HepG2 (cell line): ENCODE data around the gene CAPN10. TPM values are rescaled to one million over a fixed set of nuclear protein-coding genes. Genes with fewer than 3 reads are reported as not detected.

Experiments used
- ATF7 ChIP-seq, 2 experiments: fragments of 450-650 bp in 1 of 2; sonication (generic) in 1 of 2; formaldehyde crosslinking in 1 of 2; IDR thresholded peaks; 2 replicates each; pipeline versions ENCODE4 v1.4.0 to v1.6.1; 2016 to 2020; ENCODE audit warnings: antibody characterized with exemption in 1 of 2, mild to moderate bottlenecking in 1 of 2, missing genetic modification reagents in 1 of 2
- EED ChIP-seq: sonication (generic); formaldehyde crosslinking; IDR thresholded peaks from 2 replicates; pipeline ENCODE4 v1.5.0; 2020; ENCODE audit warnings: mild to moderate bottlenecking, missing genetic modification reagents
- HOXD1 ChIP-seq: sonication (generic); formaldehyde crosslinking; IDR thresholded peaks from 2 replicates; pipeline ENCODE4 v1.5.0; 2020; ENCODE audit warnings: missing genetic modification reagents
- MAFK ChIP-seq, 2 experiments: IDR thresholded peaks in 1 of 2; conservative IDR thresholded peaks in 1 of 2; 2 replicates each; pipeline ENCODE4 v1.6.1; 2011; ENCODE audit warnings: improper control_type of control experiment in 2 of 2, low read length in 2 of 2
- PAX8 ChIP-seq: sonication (generic); formaldehyde crosslinking; IDR thresholded peaks from 2 replicates; pipeline ENCODE4 v1.8.0; 2022; ENCODE audit warnings: mild to moderate bottlenecking, missing genetic modification reagents, borderline replicate concordance
- ZNF101 ChIP-seq: sonication (generic); formaldehyde crosslinking; IDR thresholded peaks from 2 replicates; pipeline ENCODE4 v1.4.0; 2020; ENCODE audit warnings: mild to moderate bottlenecking, low read depth, missing genetic modification reagents, borderline replicate concordance
- ZNF367 ChIP-seq: sonication (generic); formaldehyde crosslinking; IDR thresholded peaks from 2 replicates; pipeline ENCODE4 v1.4.0; 2020; ENCODE audit warnings: missing genetic modification reagents, borderline replicate concordance
- ZNF558 ChIP-seq: sonication (generic); formaldehyde crosslinking; IDR thresholded peaks from 2 replicates; pipeline ENCODE4 v1.9.0; 2022; ENCODE audit warnings: mild to moderate bottlenecking, missing genetic modification reagents, borderline replicate concordance
- ZNF724P ChIP-seq: sonication (generic); formaldehyde crosslinking; IDR thresholded peaks from 2 replicates; pipeline ENCODE4 v1.8.0; 2022; ENCODE audit warnings: missing genetic modification reagents, borderline replicate concordance
- ZNF747 ChIP-seq: sonication (generic); formaldehyde crosslinking; IDR thresholded peaks from 2 replicates; pipeline ENCODE4 v1.8.1; 2023; ENCODE audit warnings: missing genetic modification reagents, mild to moderate bottlenecking, borderline replicate concordance
- ZNF772 ChIP-seq: sonication (generic); formaldehyde crosslinking; IDR thresholded peaks from 2 replicates; pipeline ENCODE4 v1.5.0; 2020; ENCODE audit warnings: mild to moderate bottlenecking, missing genetic modification reagents
- ZNF782 ChIP-seq: sonication (generic); formaldehyde crosslinking; IDR thresholded peaks from 2 replicates; pipeline ENCODE4 v1.4.0; 2020; ENCODE audit warnings: missing genetic modification reagents, mild to moderate bottlenecking, borderline replicate concordance
- ZZZ3 ChIP-seq: sonication (generic); formaldehyde crosslinking; IDR thresholded peaks from 2 replicates; pipeline ENCODE4 v1.4.0; 2020; ENCODE audit warnings: missing genetic modification reagents, mild to moderate bottlenecking, borderline replicate concordance
- polyA plus RNA-seq, 8 experiments: library from polyadenylated mRNA; depleted of rRNA in 3 of 8; stranded (reverse) in 7 of 8; unstranded in 1 of 8; fragments of >200 nt; fragmentation: Illumina TruSeq in 4 of 8; extraction: Trizol in 4 of 8; gene quantifications; 2 replicates each; pipeline versions ENCODE4 v1.2.1 to v1.2.3, GENCODE V29; 2011 to 2016; ENCODE audit warnings: low read depth in 4 of 8, missing spikeins in 1 of 8, mixed read lengths in 1 of 8; ENCODE audit not compliant: insufficient read depth in 1 of 8
- total RNA-seq, 5 experiments: library from RNA; depleted of rRNA; stranded (reverse); fragments of >200 nt; fragmentation: Illumina TruSeq; extraction: Trizol; gene quantifications; 2 replicates each; pipeline ENCODE4 v1.2.3, GENCODE V29; 2016; ENCODE audit warnings: low read depth in 1 of 5
- TF ChIP-seq, protein P1 (sequence below): sonication (generic); formaldehyde crosslinking; IDR thresholded peaks from 2 replicates; pipeline ENCODE4 v1.8.1; 2023; ENCODE audit warnings: mild to moderate bottlenecking, moderate library complexity, missing genetic modification reagents
- TF ChIP-seq, protein P2 (sequence below): sonication (generic); formaldehyde crosslinking; IDR thresholded peaks from 2 replicates; pipeline ENCODE4 v1.4.0; 2020; ENCODE audit warnings: missing genetic modification reagents
- TF ChIP-seq, protein P3 (sequence below): sonication (generic); formaldehyde crosslinking; IDR thresholded peaks from 2 replicates; pipeline ENCODE4 v1.8.1; 2022; ENCODE audit warnings: mild to moderate bottlenecking, missing genetic modification reagents
- TF ChIP-seq, protein P4 (sequence below): sonication (generic); formaldehyde crosslinking; IDR thresholded peaks from 2 replicates; pipeline ENCODE4 v1.4.0; 2020; ENCODE audit warnings: mild to moderate bottlenecking, missing genetic modification reagents

The CAPN10 gene
- total and polyA plus RNA-seq, 2 of the 13 experiments (the other 11 are each of a cell fraction or from before 2014, with no cell fraction given), result 27.6 to 32.4 TPM

DNA sequence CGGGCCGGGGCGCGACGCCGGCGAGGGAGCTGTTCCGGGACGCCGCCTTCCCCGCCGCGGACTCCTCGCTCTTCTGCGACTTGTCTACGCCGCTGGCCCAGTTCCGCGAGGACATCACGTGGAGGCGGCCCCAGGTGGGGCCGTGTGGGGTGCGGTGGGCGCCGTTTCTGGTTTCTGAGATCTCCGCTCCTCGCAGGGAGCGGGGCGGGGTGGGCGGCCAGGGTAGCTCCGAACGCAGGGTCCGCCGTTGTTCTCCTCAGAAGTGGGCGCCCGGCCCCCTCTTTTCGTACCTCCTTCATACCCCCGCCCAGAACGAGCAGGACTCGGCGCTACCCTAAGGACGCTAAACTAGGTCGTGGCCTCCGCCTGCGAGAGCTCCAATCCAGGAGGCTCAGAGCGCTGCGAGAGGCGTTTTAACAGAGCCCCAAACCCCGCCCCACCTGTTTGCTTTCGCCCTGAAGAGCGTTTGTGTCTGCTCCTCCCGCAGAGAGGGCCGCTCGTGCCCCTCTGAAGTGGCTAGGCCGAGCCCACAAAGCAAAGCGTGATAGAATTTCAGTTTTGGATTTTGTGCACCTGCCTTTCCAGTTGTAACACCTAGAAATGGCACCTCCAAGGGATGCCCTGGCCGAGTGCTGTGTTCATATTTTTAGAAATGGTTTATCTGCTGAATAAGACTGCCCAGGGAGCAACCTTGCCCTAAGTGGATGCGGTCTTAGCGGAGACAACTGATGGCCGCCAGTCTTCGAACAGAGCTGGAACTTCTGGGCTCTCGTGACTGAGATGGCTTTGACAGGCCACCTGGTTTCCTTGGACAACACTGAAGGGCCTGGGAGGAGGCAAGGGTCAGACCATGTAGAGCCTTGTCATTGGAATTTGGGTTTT lies 626 bp downstream of the CAPN10 start (continued):
- TF ChIP-seq, protein P1, sequence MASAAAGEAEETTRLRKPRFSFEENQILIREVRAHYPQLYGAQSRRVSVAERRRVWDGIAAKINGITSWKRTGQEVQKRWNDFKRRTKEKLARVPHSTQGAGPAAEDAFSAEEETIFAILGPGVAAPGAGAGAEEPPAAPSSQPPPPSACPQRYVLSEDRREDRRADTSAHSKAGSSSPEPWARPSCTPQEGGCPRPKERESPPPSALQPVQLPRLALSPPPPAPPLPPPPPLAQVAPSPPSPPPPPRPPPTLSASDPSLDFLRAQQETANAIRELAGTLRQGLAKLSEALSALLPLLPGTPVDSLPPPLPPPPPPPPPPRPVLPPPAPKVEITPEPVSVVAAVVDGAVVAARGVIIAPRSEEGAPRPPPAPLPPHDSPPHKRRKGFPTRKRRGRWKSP, result peak; percentile 64; the same call in 1 of the 2 replicates
- TF ChIP-seq ZNF782 (CRISPR knock-in tag), result 0 out of 2 replicates have a peak, but pooled peaks have one; percentile 75
- TF ChIP-seq ZNF747 (CRISPR knock-in tag), result peak; percentile 43; the same call in 1 of the 2 replicates
- TF ChIP-seq, protein P2, sequence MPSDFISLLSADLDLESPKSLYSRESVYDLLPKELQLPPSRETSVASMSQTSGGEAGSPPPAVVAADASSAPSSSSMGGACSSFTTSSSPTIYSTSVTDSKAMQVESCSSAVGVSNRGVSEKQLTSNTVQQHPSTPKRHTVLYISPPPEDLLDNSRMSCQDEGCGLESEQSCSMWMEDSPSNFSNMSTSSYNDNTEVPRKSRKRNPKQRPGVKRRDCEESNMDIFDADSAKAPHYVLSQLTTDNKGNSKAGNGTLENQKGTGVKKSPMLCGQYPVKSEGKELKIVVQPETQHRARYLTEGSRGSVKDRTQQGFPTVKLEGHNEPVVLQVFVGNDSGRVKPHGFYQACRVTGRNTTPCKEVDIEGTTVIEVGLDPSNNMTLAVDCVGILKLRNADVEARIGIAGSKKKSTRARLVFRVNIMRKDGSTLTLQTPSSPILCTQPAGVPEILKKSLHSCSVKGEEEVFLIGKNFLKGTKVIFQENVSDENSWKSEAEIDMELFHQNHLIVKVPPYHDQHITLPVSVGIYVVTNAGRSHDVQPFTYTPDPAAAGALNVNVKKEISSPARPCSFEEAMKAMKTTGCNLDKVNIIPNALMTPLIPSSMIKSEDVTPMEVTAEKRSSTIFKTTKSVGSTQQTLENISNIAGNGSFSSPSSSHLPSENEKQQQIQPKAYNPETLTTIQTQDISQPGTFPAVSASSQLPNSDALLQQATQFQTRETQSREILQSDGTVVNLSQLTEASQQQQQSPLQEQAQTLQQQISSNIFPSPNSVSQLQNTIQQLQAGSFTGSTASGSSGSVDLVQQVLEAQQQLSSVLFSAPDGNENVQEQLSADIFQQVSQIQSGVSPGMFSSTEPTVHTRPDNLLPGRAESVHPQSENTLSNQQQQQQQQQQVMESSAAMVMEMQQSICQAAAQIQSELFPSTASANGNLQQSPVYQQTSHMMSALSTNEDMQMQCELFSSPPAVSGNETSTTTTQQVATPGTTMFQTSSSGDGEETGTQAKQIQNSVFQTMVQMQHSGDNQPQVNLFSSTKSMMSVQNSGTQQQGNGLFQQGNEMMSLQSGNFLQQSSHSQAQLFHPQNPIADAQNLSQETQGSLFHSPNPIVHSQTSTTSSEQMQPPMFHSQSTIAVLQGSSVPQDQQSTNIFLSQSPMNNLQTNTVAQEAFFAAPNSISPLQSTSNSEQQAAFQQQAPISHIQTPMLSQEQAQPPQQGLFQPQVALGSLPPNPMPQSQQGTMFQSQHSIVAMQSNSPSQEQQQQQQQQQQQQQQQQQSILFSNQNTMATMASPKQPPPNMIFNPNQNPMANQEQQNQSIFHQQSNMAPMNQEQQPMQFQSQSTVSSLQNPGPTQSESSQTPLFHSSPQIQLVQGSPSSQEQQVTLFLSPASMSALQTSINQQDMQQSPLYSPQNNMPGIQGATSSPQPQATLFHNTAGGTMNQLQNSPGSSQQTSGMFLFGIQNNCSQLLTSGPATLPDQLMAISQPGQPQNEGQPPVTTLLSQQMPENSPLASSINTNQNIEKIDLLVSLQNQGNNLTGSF (CRISPR knock-in tag), result no peak; the same call in 1 of the 2 replicates
- no peak for TF ChIP-seq MAFK (conservative IDR thresholded peaks at IDR 0.05 in 1 of 2, IDR thresholded peaks at IDR 0.05 in 1 of 2; ENCODE audit: low read length in 2 of 2)
- peak; percentile 74; the same call in 1 of the 2 replicates for TF ChIP-seq ZNF558 (CRISPR knock-in tag)
- 0 out of 2 replicates have a peak, but pooled peaks have one; percentile 33 for TF ChIP-seq ZNF772
- TF ChIP-seq ZNF367 (CRISPR knock-in tag), result no peak
- 0 out of 2 replicates have a peak, but pooled peaks have one; percentile 7 for TF ChIP-seq ZNF101 (CRISPR knock-in tag)
- no peak for TF ChIP-seq ATF7 (IDR thresholded peaks at IDR 0.05)
- peak; percentile 49; the same call in 1 of the 2 replicates for TF ChIP-seq ATF7 (CRISPR knock-in tag; IDR thresholded peaks at IDR 0.05)
- peak; percentile 25; the same call in 1 of the 2 replicates for TF ChIP-seq EED (CRISPR knock-in tag)
- peak; percentile 14 for TF ChIP-seq ZNF724P (CRISPR knock-in tag)
- TF ChIP-seq PAX8 (CRISPR knock-in tag), result 0 out of 2 replicates have a peak, but pooled peaks have one; percentile 82
- TF ChIP-seq HOXD1 (CRISPR knock-in tag), result 0 out of 2 replicates have a peak, but pooled peaks have one; percentile 3
- TF ChIP-seq, protein P3, sequence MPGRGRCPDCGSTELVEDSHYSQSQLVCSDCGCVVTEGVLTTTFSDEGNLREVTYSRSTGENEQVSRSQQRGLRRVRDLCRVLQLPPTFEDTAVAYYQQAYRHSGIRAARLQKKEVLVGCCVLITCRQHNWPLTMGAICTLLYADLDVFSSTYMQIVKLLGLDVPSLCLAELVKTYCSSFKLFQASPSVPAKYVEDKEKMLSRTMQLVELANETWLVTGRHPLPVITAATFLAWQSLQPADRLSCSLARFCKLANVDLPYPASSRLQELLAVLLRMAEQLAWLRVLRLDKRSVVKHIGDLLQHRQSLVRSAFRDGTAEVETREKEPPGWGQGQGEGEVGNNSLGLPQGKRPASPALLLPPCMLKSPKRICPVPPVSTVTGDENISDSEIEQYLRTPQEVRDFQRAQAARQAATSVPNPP, result no peak
- TF ChIP-seq, protein P4, sequence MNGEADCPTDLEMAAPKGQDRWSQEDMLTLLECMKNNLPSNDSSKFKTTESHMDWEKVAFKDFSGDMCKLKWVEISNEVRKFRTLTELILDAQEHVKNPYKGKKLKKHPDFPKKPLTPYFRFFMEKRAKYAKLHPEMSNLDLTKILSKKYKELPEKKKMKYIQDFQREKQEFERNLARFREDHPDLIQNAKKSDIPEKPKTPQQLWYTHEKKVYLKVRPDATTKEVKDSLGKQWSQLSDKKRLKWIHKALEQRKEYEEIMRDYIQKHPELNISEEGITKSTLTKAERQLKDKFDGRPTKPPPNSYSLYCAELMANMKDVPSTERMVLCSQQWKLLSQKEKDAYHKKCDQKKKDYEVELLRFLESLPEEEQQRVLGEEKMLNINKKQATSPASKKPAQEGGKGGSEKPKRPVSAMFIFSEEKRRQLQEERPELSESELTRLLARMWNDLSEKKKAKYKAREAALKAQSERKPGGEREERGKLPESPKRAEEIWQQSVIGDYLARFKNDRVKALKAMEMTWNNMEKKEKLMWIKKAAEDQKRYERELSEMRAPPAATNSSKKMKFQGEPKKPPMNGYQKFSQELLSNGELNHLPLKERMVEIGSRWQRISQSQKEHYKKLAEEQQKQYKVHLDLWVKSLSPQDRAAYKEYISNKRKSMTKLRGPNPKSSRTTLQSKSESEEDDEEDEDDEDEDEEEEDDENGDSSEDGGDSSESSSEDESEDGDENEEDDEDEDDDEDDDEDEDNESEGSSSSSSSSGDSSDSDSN (CRISPR knock-in tag), result peak; percentile 6; the same call in 1 of the 2 replicates
- TF ChIP-seq ZZZ3 (CRISPR knock-in tag), result 0 out of 2 replicates have a peak, but pooled peaks have one; percentile 83
